Keratinocyte (primary cell): Measurements from ENCODE around the gene POU4F3.

Experiments used
- EZH2 ChIP-seq: IDR thresholded peaks from one replicate; pipeline ENCODE4 v1.6.1; 2012; ENCODE audit warnings: inconsistent platforms, mild to moderate bottlenecking, low read length, moderate library complexity
- TF ChIP-seq, protein P1 (sequence below), 3 experiments: IDR thresholded peaks in 1 of 3; conservative IDR thresholded peaks in 1 of 3; optimal IDR thresholded peaks in 1 of 3; 2 replicates in 2 of 3; 3 replicates in 1 of 3; pipeline versions ENCODE3 to v1.5.1; 2011; ENCODE audit warnings: low read length in 3 of 3, mild to moderate bottlenecking in 3 of 3, moderate library complexity in 2 of 3, control low read depth in 1 of 3, inconsistent platforms in 1 of 3; ENCODE audit not compliant: insufficient read depth in 2 of 3; ENCODE audit errors: extremely low read depth in 1 of 3

DNA sequence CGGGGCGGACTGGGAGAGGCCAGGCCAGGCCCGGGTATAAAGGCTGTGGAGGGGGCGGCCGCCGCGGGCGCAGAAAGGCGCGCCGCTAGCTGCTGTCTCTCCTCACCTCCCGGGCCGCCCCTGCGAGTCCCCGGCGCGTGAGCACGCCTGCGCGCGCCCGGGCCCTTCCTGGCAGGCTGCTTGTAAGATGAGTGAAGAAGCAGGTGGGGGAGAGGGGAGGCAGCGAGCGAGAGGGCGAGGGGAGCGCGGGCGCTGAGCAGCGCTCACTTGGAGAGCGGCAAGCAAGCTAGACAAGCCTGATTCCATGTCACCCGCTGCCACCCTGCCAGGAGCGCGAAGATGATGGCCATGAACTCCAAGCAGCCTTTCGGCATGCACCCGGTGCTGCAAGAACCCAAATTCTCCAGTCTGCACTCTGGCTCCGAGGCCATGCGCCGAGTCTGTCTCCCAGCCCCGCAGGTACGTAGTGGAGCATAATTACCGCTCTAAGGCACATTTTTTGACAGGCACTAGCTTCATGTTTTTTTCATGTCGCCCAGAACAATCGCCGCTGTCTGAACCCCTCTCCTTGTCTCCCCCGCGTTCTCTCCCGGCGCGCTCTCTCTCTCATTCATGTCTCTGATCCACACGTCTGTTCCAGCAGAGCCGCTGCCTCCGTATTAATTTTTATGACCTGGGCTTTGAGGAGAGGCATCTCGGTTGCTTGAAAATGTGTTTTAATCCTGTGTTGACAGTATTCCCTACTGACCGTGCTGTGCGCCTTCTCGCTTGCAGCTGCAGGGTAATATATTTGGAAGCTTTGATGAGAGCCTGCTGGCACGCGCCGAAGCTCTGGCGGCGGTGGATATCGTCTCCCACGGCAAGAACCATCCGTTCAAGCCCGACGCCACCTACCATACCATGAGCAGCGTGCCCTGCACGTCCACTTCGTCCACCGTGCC lies at the start of gene POU4F3:
- TF ChIP-seq, protein P1, sequence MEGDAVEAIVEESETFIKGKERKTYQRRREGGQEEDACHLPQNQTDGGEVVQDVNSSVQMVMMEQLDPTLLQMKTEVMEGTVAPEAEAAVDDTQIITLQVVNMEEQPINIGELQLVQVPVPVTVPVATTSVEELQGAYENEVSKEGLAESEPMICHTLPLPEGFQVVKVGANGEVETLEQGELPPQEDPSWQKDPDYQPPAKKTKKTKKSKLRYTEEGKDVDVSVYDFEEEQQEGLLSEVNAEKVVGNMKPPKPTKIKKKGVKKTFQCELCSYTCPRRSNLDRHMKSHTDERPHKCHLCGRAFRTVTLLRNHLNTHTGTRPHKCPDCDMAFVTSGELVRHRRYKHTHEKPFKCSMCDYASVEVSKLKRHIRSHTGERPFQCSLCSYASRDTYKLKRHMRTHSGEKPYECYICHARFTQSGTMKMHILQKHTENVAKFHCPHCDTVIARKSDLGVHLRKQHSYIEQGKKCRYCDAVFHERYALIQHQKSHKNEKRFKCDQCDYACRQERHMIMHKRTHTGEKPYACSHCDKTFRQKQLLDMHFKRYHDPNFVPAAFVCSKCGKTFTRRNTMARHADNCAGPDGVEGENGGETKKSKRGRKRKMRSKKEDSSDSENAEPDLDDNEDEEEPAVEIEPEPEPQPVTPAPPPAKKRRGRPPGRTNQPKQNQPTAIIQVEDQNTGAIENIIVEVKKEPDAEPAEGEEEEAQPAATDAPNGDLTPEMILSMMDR (optimal IDR thresholded peaks at IDR 0.05 in 1 of 3, IDR thresholded peaks at IDR 0.05 in 1 of 3, conservative IDR thresholded peaks at IDR 0.05 in 1 of 3; ENCODE audit: extremely low read depth in 1 of 3, insufficient read depth in 2 of 3, low read length in 3 of 3), result no peak
- TF ChIP-seq EZH2, result peak; percentile 93
